ENCODE measurements around the gene FBXO17. TPM values are rescaled to one million over a fixed set of nuclear protein-coding genes. Genes with fewer than 3 reads are reported as not detected.
A peak's percentile ranks its signal among the peaks of the same experiment; 100 is the strongest.

Gene FBXO17
- total and polyA plus RNA-seq, 2 donors (not counting 1 experiment from before 2014, with no cell fraction given), result not detected

- no peak overlapping the region for H3K9ac ChIP-seq (ENCODE audit: low read length)
- peaks cover 0 to 16% of the 10 kb centered on the region in 2 experiments for H3K36me3 ChIP-seq (replicated peaks in 1 of 2; ENCODE audit: control extremely low read depth in 1 of 2, control insufficient read depth in 1 of 2, extremely low read depth in 1 of 2, insufficient read depth in 2 of 2, low read length in 1 of 2)
- POLR2A ChIA-PET, result no interaction called here
- no peaks in the 10 kb centered on the region for H4K20me1 ChIP-seq (ENCODE audit: control insufficient read depth, insufficient read depth, low read length, poor library complexity, severe bottlenecking)
- no peak overlapping the region for H3K27ac ChIP-seq (ENCODE audit: low read length in 2 of 2)
- CTCF ChIA-PET, result no interaction called here
- H3K79me2 ChIP-seq (ENCODE audit: control insufficient read depth, insufficient read depth, low read length), result no peaks in the 10 kb centered on the region
- no peak overlapping the region for H3K4me3 ChIP-seq (ENCODE audit: control extremely low read depth in 1 of 5, extremely low read depth in 1 of 5, insufficient read depth in 1 of 5, low read depth in 2 of 5, low read length in 4 of 5)
- no peak overlapping the region for H3K4me2 ChIP-seq (replicated peaks; ENCODE audit: low read depth, low read length, poor library complexity, severe bottlenecking)
- WGBS (ENCODE audit: insufficient coverage), result 79% methylated on average over 14 of the region's 16 CpGs
- H3K9me3 ChIP-seq (ENCODE audit: control extremely low read depth in 1 of 3, control insufficient read depth in 2 of 3, insufficient read depth in 1 of 3, low read length in 2 of 3), result no peaks in the 10 kb centered on the region
- no peaks in the 10 kb centered on the region for H3K27me3 Mint-ChIP-seq
- peaks cover 0 to 2% (median 0%) of the 10 kb centered on the region in 4 experiments for H3K27me3 ChIP-seq (replicated peaks in 1 of 4; ENCODE audit: control extremely low read depth in 1 of 4, control insufficient read depth in 3 of 4, insufficient read depth in 4 of 4, low read length in 3 of 4)
- no peak overlapping the region for H3K27ac Mint-ChIP-seq
- intact Hi-C loops (cut with micrococcal nuclease), result no loop called here
- no peaks in the 10 kb centered on the region for H3K4me1 ChIP-seq (ENCODE audit: control insufficient read depth in 2 of 2, insufficient read depth in 2 of 2, low read length in 2 of 2)
- TF ChIP-seq EZH2 (IDR thresholded peaks at IDR 0.05; ENCODE audit: borderline replicate concordance, insufficient read depth, low read depth, low read length, poor library complexity, severe bottlenecking), result no peak
- TF ChIP-seq, protein P1, sequence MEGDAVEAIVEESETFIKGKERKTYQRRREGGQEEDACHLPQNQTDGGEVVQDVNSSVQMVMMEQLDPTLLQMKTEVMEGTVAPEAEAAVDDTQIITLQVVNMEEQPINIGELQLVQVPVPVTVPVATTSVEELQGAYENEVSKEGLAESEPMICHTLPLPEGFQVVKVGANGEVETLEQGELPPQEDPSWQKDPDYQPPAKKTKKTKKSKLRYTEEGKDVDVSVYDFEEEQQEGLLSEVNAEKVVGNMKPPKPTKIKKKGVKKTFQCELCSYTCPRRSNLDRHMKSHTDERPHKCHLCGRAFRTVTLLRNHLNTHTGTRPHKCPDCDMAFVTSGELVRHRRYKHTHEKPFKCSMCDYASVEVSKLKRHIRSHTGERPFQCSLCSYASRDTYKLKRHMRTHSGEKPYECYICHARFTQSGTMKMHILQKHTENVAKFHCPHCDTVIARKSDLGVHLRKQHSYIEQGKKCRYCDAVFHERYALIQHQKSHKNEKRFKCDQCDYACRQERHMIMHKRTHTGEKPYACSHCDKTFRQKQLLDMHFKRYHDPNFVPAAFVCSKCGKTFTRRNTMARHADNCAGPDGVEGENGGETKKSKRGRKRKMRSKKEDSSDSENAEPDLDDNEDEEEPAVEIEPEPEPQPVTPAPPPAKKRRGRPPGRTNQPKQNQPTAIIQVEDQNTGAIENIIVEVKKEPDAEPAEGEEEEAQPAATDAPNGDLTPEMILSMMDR (IDR thresholded peaks at IDR 0.05), result no peak
- ATAC-seq (ENCODE audit: low read depth) (no peak), DNase-seq (no peak)
- no peaks in the 10 kb centered on the region for H3K9me3 Mint-ChIP-seq (ENCODE audit: insufficient read depth)
- no peaks in the 10 kb centered on the region for H3K4me1 Mint-ChIP-seq
- no peak overlapping the region for H2AFZ ChIP-seq (ENCODE audit: insufficient read depth, low read depth, low read length, poor library complexity, severe bottlenecking)
- H3K4me3 Mint-ChIP-seq, result no peak overlapping the region
Observed at GRCh38 chr19:38911388-38912001, 64.0 kb downstream of the FBXO17 start.

DNA sequence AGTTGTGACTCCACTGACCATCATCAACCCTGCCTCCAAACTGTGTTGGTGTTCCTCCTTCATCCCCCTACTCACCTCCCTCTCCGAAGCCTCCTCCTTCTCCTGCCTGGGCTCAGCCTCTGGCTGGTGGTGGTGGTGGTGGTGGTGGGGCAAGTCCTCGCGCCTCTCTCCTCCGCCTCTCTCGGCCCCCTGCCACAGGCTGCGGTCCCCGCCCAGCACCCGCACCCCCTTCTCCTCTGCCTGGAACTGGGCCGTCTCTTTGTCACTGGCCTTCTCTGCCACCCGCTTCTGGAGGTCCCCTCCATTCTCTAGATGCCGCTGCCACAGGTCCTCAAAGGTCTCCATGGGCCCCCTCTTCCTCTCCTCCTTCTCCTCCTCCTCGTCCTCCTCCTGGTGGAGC lies 65.1 kb downstream of the FBXO17 start:
- no peak overlapping the region for H3K27ac ChIP-seq (ENCODE audit: low read length in 2 of 2)
- H3K27me3 ChIP-seq (replicated peaks in 1 of 4; ENCODE audit: control extremely low read depth in 1 of 4, control insufficient read depth in 3 of 4, insufficient read depth in 4 of 4, low read length in 3 of 4), result peaks cover 0 to 2% (median 0%) of the 10 kb centered on the region in 4 experiments
- Mint-ChIP-seq H3K4me3 (no peak overlapping the region), H3K27ac (peak overlapping the region; percentile 20), H3K9me3 (ENCODE audit: insufficient read depth) (no peaks in the 10 kb centered on the region), H3K27me3 (no peaks in the 10 kb centered on the region), H3K4me1 (no peaks in the 10 kb centered on the region)
- H3K4me2 ChIP-seq (replicated peaks; ENCODE audit: low read depth, low read length, poor library complexity, severe bottlenecking), result no peak overlapping the region
- H4K20me1 ChIP-seq (ENCODE audit: control insufficient read depth, insufficient read depth, low read length, poor library complexity, severe bottlenecking), result peaks cover 4% of the 10 kb centered on the region
- H3K9me3 ChIP-seq (ENCODE audit: control extremely low read depth in 1 of 3, control insufficient read depth in 2 of 3, insufficient read depth in 1 of 3, low read length in 2 of 3), result no peaks in the 10 kb centered on the region
- TF ChIP-seq EZH2 (IDR thresholded peaks at IDR 0.05; ENCODE audit: borderline replicate concordance, insufficient read depth, low read depth, low read length, poor library complexity, severe bottlenecking), result no peak
- TF ChIP-seq, protein P1 (IDR thresholded peaks at IDR 0.05), result no peak
- H2AFZ ChIP-seq (ENCODE audit: insufficient read depth, low read depth, low read length, poor library complexity, severe bottlenecking), result no peak overlapping the region
- H3K36me3 ChIP-seq (replicated peaks in 1 of 2; ENCODE audit: control extremely low read depth in 1 of 2, control insufficient read depth in 1 of 2, extremely low read depth in 1 of 2, insufficient read depth in 2 of 2, low read length in 1 of 2), result peaks cover 0 to 22% of the 10 kb centered on the region in 2 experiments
- no peaks in the 10 kb centered on the region for H3K4me1 ChIP-seq (ENCODE audit: control insufficient read depth in 2 of 2, insufficient read depth in 2 of 2, low read length in 2 of 2)
- H3K79me2 ChIP-seq (ENCODE audit: control insufficient read depth, insufficient read depth, low read length), result peaks cover 5% of the 10 kb centered on the region
- WGBS (ENCODE audit: insufficient coverage), result 96% methylated on average over 7 of the region's 12 CpGs
- no peak for DNase-seq
- ChIA-PET CTCF (no interaction called here), POLR2A (no interaction called here)
- no peak overlapping the region for H3K4me3 ChIP-seq (ENCODE audit: control extremely low read depth in 1 of 5, extremely low read depth in 1 of 5, insufficient read depth in 1 of 5, low read depth in 2 of 5, low read length in 4 of 5)
- intact Hi-C loops (cut with micrococcal nuclease), result no loop called here
- no peak for ATAC-seq (ENCODE audit: low read depth)
- H3K9ac ChIP-seq (ENCODE audit: low read length), result no peak overlapping the region

All from B cell (primary cell).